K562 (cell line): Measurements from ENCODE around the gene P3H1. TPM values are rescaled to one million over a fixed set of nuclear protein-coding genes. Genes with fewer than 3 reads are reported as not detected.
A peak's percentile ranks its signal among the peaks of the same experiment; 100 is the strongest.

Source experiments
- ATAC-seq: fragments of 200-7000 bp; cut with Tn5 transposase; 3 replicates; pipeline ENCODE4 v1.9.1; 2020; ENCODE audit warnings: moderate library complexity
- BruUV-seq: library from RNA; stranded (reverse); fragments of 400-500 nt; replicated peaks from 2 replicates; lab custom pipeline; 2021; lab: Mats Ljungman, UMichigan
- CTCF ChIA-PET: fragments of 300-600 bp; formaldehyde crosslinking; extraction: SDS; loops from one replicate; lab custom pipeline; 2021; ENCODE audit warnings: low intra/inter-chr PET ratio; lab: Yijun Ruan, JAX
- POLR2A ChIA-PET: fragments of 300-600, 350-650 bp; sonication (Branson Sonifier 250); formaldehyde crosslinking; extraction: SDS; loops from one replicate; lab custom pipeline; 2021; ENCODE audit warnings: antibody characterized with exemption, inconsistent platforms; lab: Yijun Ruan, JAX
- DNase-seq, 4 experiments: peaks; one replicate each; pipeline versions ENCODE4 v3.0.0 to v3.0.0-alpha.2; 2011 to 2018; ENCODE audit warnings: low spot score in 3 of 4, mixed read lengths in 3 of 4; ENCODE audit errors: extremely low read depth in 1 of 4
- FAIRE-seq: peaks from 2 replicates; lab custom pipeline; 2011; peaks lifted over from hg19 to GRCh38; lab: Jason Lieb, UNC
- H2AFZ ChIP-seq: 2 replicates; pipeline ENCODE4 v1.6.0; 2011; ENCODE audit warnings: low read depth, low read length, control low read depth, inconsistent platforms
- H3K27ac ChIP-seq: fragments of 200-600 bp; 3 replicates; pipeline ENCODE4 v1.8.0; 2011; ENCODE audit warnings: low read depth, mild to moderate bottlenecking, control low read depth, inconsistent platforms, low read length, moderate library complexity, mixed read lengths; ENCODE audit errors: extremely low read depth
- H3K27me3 ChIP-seq, 2 experiments: fragments of 300-600 bp in 1 of 2; 2 replicates in 1 of 2; 3 replicates in 1 of 2; pipeline versions ENCODE4 v1.6.0 to v1.8.0; 2011; ENCODE audit warnings: inconsistent platforms in 2 of 2, low read length in 2 of 2, mild to moderate bottlenecking in 1 of 2, mixed read lengths in 1 of 2, moderate library complexity in 1 of 2; ENCODE audit not compliant: control insufficient read depth in 2 of 2, insufficient read depth in 2 of 2
- H3K36me3 ChIP-seq: fragments of 300-600 bp; 3 replicates; pipeline ENCODE4 v1.8.0; 2011; ENCODE audit warnings: mild to moderate bottlenecking, low read length, inconsistent platforms; ENCODE audit not compliant: control insufficient read depth, insufficient read depth
- H3K4me1 ChIP-seq, 2 experiments: fragments of 200-600 bp in 1 of 2; replicated peaks in 1 of 2; 2 replicates in 1 of 2; 3 replicates in 1 of 2; pipeline versions ENCODE4 v1.5.1 to v1.8.0; 2011; ENCODE audit warnings: inconsistent platforms in 2 of 2, low read length in 2 of 2, mild to moderate bottlenecking in 1 of 2, mixed read lengths in 1 of 2, moderate library complexity in 1 of 2; ENCODE audit not compliant: control insufficient read depth in 2 of 2, insufficient read depth in 2 of 2
- H3K4me2 ChIP-seq: 2 replicates; pipeline ENCODE4 v1.6.1; 2011; ENCODE audit warnings: low read length, control low read depth, inconsistent platforms, mixed read lengths; ENCODE audit not compliant: insufficient read depth
- H3K4me3 ChIP-seq: fragments of 200-600 bp; sonication (generic), shearing (Covaris generic); 2 replicates; pipeline ENCODE4 v1.5.1; 2016; ENCODE audit warnings: control low read depth, inconsistent platforms
- H3K79me2 ChIP-seq: fragments of 200-600 bp; 3 replicates; pipeline ENCODE4 v1.8.0; 2011; ENCODE audit warnings: low read length, inconsistent platforms; ENCODE audit not compliant: control insufficient read depth, insufficient read depth
- H3K9ac ChIP-seq, 2 experiments: 2 replicates each; pipeline versions ENCODE4 v1.6.0 to v1.6.1; 2011; ENCODE audit warnings: low read depth in 2 of 2, low read length in 2 of 2, control low read depth in 1 of 2, inconsistent platforms in 1 of 2, mild to moderate bottlenecking in 1 of 2, mixed read lengths in 1 of 2; ENCODE audit not compliant: insufficient read depth in 1 of 2
- H3K9me1 ChIP-seq: one replicate; pipeline ENCODE4 v1.6.0; 2011; ENCODE audit warnings: inconsistent platforms, mild to moderate bottlenecking, low read length, moderate library complexity; ENCODE audit not compliant: control insufficient read depth, insufficient read depth
- H3K9me3 ChIP-seq: replicated peaks from 2 replicates; pipeline ENCODE4 v1.5.1; 2011; ENCODE audit warnings: low read depth, low read length, inconsistent platforms; ENCODE audit not compliant: control insufficient read depth, insufficient read depth
- H4K20me1 ChIP-seq: replicated peaks from 2 replicates; pipeline ENCODE4 v1.6.1; 2011; ENCODE audit warnings: low read length, inconsistent platforms, mixed read lengths; ENCODE audit not compliant: control insufficient read depth, insufficient read depth
- BCOR ChIP-seq: fragments of 450-650 bp; IDR thresholded peaks from 2 replicates; pipeline ENCODE4 v1.6.1; 2016
- CHD2 ChIP-seq: IDR thresholded peaks from 2 replicates; pipeline ENCODE4 v1.6.1; 2011; ENCODE audit warnings: low read depth, low read length
- CLOCK ChIP-seq: fragments of 250-450 bp; sonication (Bioruptor Pico); IDR thresholded peaks from 2 replicates; pipeline ENCODE4 v1.4.0; 2020; ENCODE audit warnings: mild to moderate bottlenecking, moderate library complexity, borderline replicate concordance
- ETV1 ChIP-seq: fragments of 450-650 bp; conservative IDR thresholded peaks from 2 replicates; pipeline ENCODE4 v1.6.1; 2016; ENCODE audit warnings: missing genetic modification characterization, control low read depth, low read depth, missing compliant biosample characterization
- JUND ChIP-seq, 2 experiments: IDR thresholded peaks; 2 replicates in 1 of 2; 3 replicates in 1 of 2; pipeline ENCODE4 v1.6.1; 2011; ENCODE audit warnings: borderline replicate concordance in 2 of 2, low read depth in 2 of 2, low read length in 2 of 2, improper control_type of control experiment in 1 of 2, missing biosample characterization in 1 of 2, missing genetic modification characterization in 1 of 2, missing genetic modification reagents in 1 of 2
- MCM7 ChIP-seq, 2 experiments: fragments of 450-650 bp; IDR thresholded peaks; 2 replicates each; pipeline ENCODE4 v1.6.1; 2016 to 2018
- NFATC3 ChIP-seq: fragments of 450-650 bp; IDR thresholded peaks from 2 replicates; pipeline ENCODE4 v1.6.1; 2017; ENCODE audit warnings: mild to moderate bottlenecking
- RBM25 ChIP-seq: fragments of 200-400 bp; formaldehyde crosslinking; IDR thresholded peaks from 2 replicates; pipeline ENCODE4 v1.6.1; 2018; ENCODE audit warnings: low read length, low read depth, moderate library complexity; ENCODE audit not compliant: severe bottlenecking
- SUPT5H ChIP-seq: fragments of 450-650 bp; IDR thresholded peaks from 2 replicates; pipeline ENCODE4 v1.6.1; 2016
- TAF9B ChIP-seq: fragments of 450-650 bp; IDR thresholded peaks from 2 replicates; pipeline ENCODE4 v1.6.1; 2018; ENCODE audit warnings: mild to moderate bottlenecking; ENCODE audit not compliant: partially characterized antibody
- TCF7 ChIP-seq: sonication (generic); IDR thresholded peaks from 2 replicates; pipeline ENCODE4 v1.6.1; 2016; ENCODE audit warnings: antibody characterized with exemption, borderline replicate concordance
- ZNF121 ChIP-seq: sonication (generic); formaldehyde crosslinking; conservative IDR thresholded peaks from 2 replicates; pipeline ENCODE4 v1.8.0; 2022; ENCODE audit warnings: missing genetic modification reagents
- ZNF324 ChIP-seq: fragments of 250-450 bp; sonication (Bioruptor Pico); IDR thresholded peaks from 2 replicates; pipeline ENCODE4 v1.4.0; 2020; ENCODE audit warnings: mild to moderate bottlenecking
- WGBS: fragments of 100-300 bp; shearing (Covaris generic); methylation state at CpG from one replicate; pipeline ENCODE4 v1.1.6; 2016; ENCODE audit warnings: low coverage, mixed read lengths; ENCODE audit not compliant: insufficient coverage; ENCODE audit errors: missing lambda C conversion rate; 5-methylcytosine and 5-hydroxymethylcytosine counted together
- in situ Hi-C: fragments of 300-500 bp; cut with MboI; formaldehyde crosslinking; loops from 4 replicates; pipeline ENCODE4 v1.15.0; 2018; ENCODE audit warnings: inconsistent platforms, mixed read lengths
- intact Hi-C: fragments of 100-400 bp; cut with micrococcal nuclease; formaldehyde crosslinking; loops from 2 replicates; pipeline ENCODE4 v1.14.2; 2022
- polyA plus RNA-seq, 8 experiments: library from polyadenylated mRNA; depleted of rRNA in 4 of 8; stranded (reverse) in 5 of 8; unstranded in 3 of 8; fragments of >200 nt; fragmentation: Nextera tagmentation in 2 of 8; fragmentation: Illumina TruSeq in 1 of 8; extraction: Ambion mirVana in 2 of 8; extraction: Trizol in 1 of 8; gene quantifications; 2 replicates each; pipeline versions ENCODE4 v1.2.1 to v1.2.3, GENCODE V29; 2011 to 2014; ENCODE audit warnings: inconsistent platforms in 1 of 8, missing spikeins in 1 of 8
- total RNA-seq, 7 experiments: library from RNA; depleted of rRNA in 6 of 7; stranded (reverse); fragments of >200 nt in 6 of 7; fragmentation: Illumina TruSeq in 2 of 7; extraction: Trizol in 2 of 7; gene quantifications; 2 replicates each; pipeline versions ENCODE4 v1.2.1 to v1.2.3, GENCODE V29; 2011 to 2021; ENCODE audit warnings: low replicate concordance in 1 of 7

The P3H1 gene
- total and polyA plus RNA-seq, 9 of the 15 experiments (the other 6 are each of a cell fraction or from before 2014, with no cell fraction given), result 1.7 to 81.7 (median 45.7) TPM

GRCh38 chr1:42783092-42783491, 16.3 kb upstream of the P3H1 start:
- BruUV-seq, result no TSS peak
- no peak for DNase-seq
- no peak overlapping the region for H3K27ac ChIP-seq
- H3K9ac ChIP-seq, result no peak overlapping the region
- ATAC-seq, result no peak
- H3K9me3 ChIP-seq, result no peaks in the 10 kb centered on the region
- ChIA-PET POLR2A (interaction anchor here (0.5 to 2.7 kb wide), 4 partner anchors 10 to 289 kb away, joined by 3 to 11 read pairs (median 4); partner anchors contain the start of genes C1orf50 and P3H1), CTCF (no interaction called here)
- no peak for FAIRE-seq
- no peaks in the 10 kb centered on the region for H4K20me1 ChIP-seq
- peaks cover 44% of the 10 kb centered on the region for H3K36me3 ChIP-seq
- no peaks in the 10 kb centered on the region for H3K79me2 ChIP-seq
- H3K4me2 ChIP-seq, result no peak overlapping the region
- no peak overlapping the region for H2AFZ ChIP-seq
- H3K4me1 ChIP-seq, result peaks cover 0 to 15% of the 10 kb centered on the region in 2 experiments; a peak in 3 of 5 replicates
- intact Hi-C loops, result no loop called here
- peak; percentile 88 for TF ChIP-seq RBM25
- TF ChIP-seq BCOR, result peak; percentile 49
- TF ChIP-seq CHD2, result no peak
- no peaks in the 10 kb centered on the region for H3K9me1 ChIP-seq
- H3K27me3 ChIP-seq, result no peaks in the 10 kb centered on the region
- in situ Hi-C loops, result loop anchor here (5.0 kb wide), 1 partner anchor 139 kb away; no protein-coding TSS in a partner anchor
- 95% methylated on average over 2 of the region's 2 CpGs for WGBS
- no peak overlapping the region for H3K4me3 ChIP-seq

GRCh38 chr1:42780176-42780575, 13.3 kb upstream of the P3H1 start:
- POLR2A ChIA-PET, result interaction anchor here (0.5 to 5.2 kb wide), 4 partner anchors 10 to 1793 kb away, joined by 3 to 27 read pairs (median 3); no protein-coding TSS in a partner anchor
- CTCF ChIA-PET, result interaction anchor here (1.3 kb wide), 1 partner anchor 293 kb away, joined by 4 read pairs; no protein-coding TSS in a partner anchor
- Histone ChIP-seq H3K9me3 (no peaks in the 10 kb centered on the region), H3K4me3 (no peak overlapping the region), H3K27me3 (no peaks in the 10 kb centered on the region), H2AFZ (no peak overlapping the region), H3K79me2 (no peaks in the 10 kb centered on the region), H3K9me1 (no peaks in the 10 kb centered on the region), H3K27ac (no peak overlapping the region), H3K36me3 (peaks cover 71% of the 10 kb centered on the region), H3K4me1 (peaks cover 0 to 11% of the 10 kb centered on the region in 2 experiments; a peak in 3 of 5 replicates), H3K9ac (no peak overlapping the region), H4K20me1 (no peaks in the 10 kb centered on the region), H3K4me2 (no peak overlapping the region)
- ATAC-seq (no peak), FAIRE-seq (no peak), DNase-seq (peak in 1 of 4 experiments; percentile 4)
- no TSS peak for BruUV-seq
- in situ Hi-C loops (loop anchor here (5.0 kb wide), 1 partner anchor 142 kb away; no protein-coding TSS in a partner anchor), intact Hi-C loops (no loop called here)
- 92% methylated on average over 1 of the region's 1 CpG for WGBS
- TF ChIP-seq ETV1 (tag) (no peak), MCM7 (IDR thresholded peaks at IDR 0.05) (no peak), ZNF121 (CRISPR knock-in tag) (no peak), CLOCK (no peak), TAF9B (no peak), JUND (IDR thresholded peaks at IDR 0.05; ENCODE audit: borderline replicate concordance, low read depth, low read length) (no peak), JUND (tag; IDR thresholded peaks at IDR 0.05; ENCODE audit: borderline replicate concordance, low read depth, low read length) (no peak), ZNF324 (no peak), SUPT5H (no peak), NFATC3 (no peak), TCF7 (no peak)
